GM18498 (cell line): Measurements from ENCODE around the gene PGF.
A peak's percentile ranks its signal among the peaks of the same experiment; 100 is the strongest.
"Not testable (repeated sequence)": the region's sequence is repeated elsewhere in the genome, so short reads cannot be mapped to it uniquely, and the experiment has no call there.

ENCODE experiments used
- ATAC-seq: cut with Tn5 transposase; IDR thresholded peaks from one replicate; pipeline ENCODE4 v1.9.1; 2021; ENCODE audit warnings: mild to moderate bottlenecking, moderate library complexity; ENCODE audit not compliant: unreplicated experiment

PGF gene

GRCh38 chr14:74955229-74956026 lies at the start of gene PGF:
Gene PGF (minus strand): TSS chr14:74955597. CDS start chr14:74955242, 355 bp downstream.
- peak; percentile 61 for ATAC-seq

- ATAC-seq, result peak; percentile 1
Measured at GRCh38 chr14:75003250-75004027, 48.0 kb upstream of the PGF start.

GRCh38 chr14:75002392-75003249 lies 47.2 kb upstream of the PGF start, which contains the start of gene EIF2B2:
Gene EIF2B2 (plus strand): TSS chr14:75002921. CDS start chr14:75002991, 70 bp downstream.
- peak; percentile 98 for ATAC-seq

GRCh38 chr14:75001899-75002298 lies 46.5 kb upstream of the PGF start:
- ATAC-seq, result no peak

GRCh38 chr14:75001261-75001660 lies 45.9 kb upstream of the PGF start:
- ATAC-seq, result no peak

GRCh38 chr14:74995781-74996180 lies 40.4 kb upstream of the PGF start:
- ATAC-seq, result not testable (repeated sequence)

GRCh38 chr14:74994182-74994581 lies 38.8 kb upstream of the PGF start:
- not testable (repeated sequence) for ATAC-seq

GRCh38 chr14:74988993-74989392 lies 33.6 kb upstream of the PGF start:
- no peak for ATAC-seq

GRCh38 chr14:74988131-74988530 lies 32.7 kb upstream of the PGF start:
- ATAC-seq, result no peak

GRCh38 chr14:74985806-74986205 lies 30.4 kb upstream of the PGF start:
- ATAC-seq, result no peak

GRCh38 chr14:74985028-74985310 lies 29.6 kb upstream of the PGF start:
- ATAC-seq, result no peak

GRCh38 chr14:74984236-74985027 lies 29.0 kb upstream of the PGF start:
- ATAC-seq, result no peak

GRCh38 chr14:74983343-74983742 lies 27.9 kb upstream of the PGF start:
- no peak for ATAC-seq

GRCh38 chr14:74982661-74983060 lies 27.3 kb upstream of the PGF start:
- no peak for ATAC-seq

GRCh38 chr14:74981833-74982232 lies 26.4 kb upstream of the PGF start:
- no peak for ATAC-seq

GRCh38 chr14:74981462-74981782 lies 26.0 kb upstream of the PGF start:
- no peak for ATAC-seq

- no peak for ATAC-seq
Measured at GRCh38 chr14:74980731-74981461, 25.5 kb upstream of the PGF start.

- no peak for ATAC-seq
Measured at GRCh38 chr14:74980398-74980730, 25.0 kb upstream of the PGF start.

GRCh38 chr14:74979442-74980397 lies 24.3 kb upstream of the PGF start:
- ATAC-seq, result no peak
